Astrocyte (in vitro differentiated cells and primary cell): ENCODE results near the gene ZNF532. TPM values are rescaled to one million over a fixed set of nuclear protein-coding genes. Genes with fewer than 3 reads are reported as not detected.
A peak's percentile ranks its signal among the peaks of the same experiment; 100 is the strongest.
"Not testable (repeated sequence)": the region's sequence is repeated elsewhere in the genome, so short reads cannot be mapped to it uniquely, and the experiment has no call there.

ENCODE experiments used
- DNase-seq: peaks from one replicate; pipeline ENCODE4 v3.0.0-alpha.2; 2010; ENCODE audit warnings: low read depth
- FAIRE-seq: peaks from 2 replicates; lab custom pipeline; 2011; peaks lifted over from hg19 to GRCh38; lab: Jason Lieb, UNC
- H2AFZ ChIP-seq: 2 replicates; pipeline ENCODE4 v1.6.0; 2012; ENCODE audit warnings: low read depth, low read length, inconsistent platforms
- H3K27ac ChIP-seq: 2 replicates; pipeline ENCODE4 v1.5.1; 2011; ENCODE audit warnings: low read depth, low read length, inconsistent platforms
- H3K27me3 ChIP-seq: 2 replicates; pipeline ENCODE4 v1.6.0; 2011; ENCODE audit warnings: low read length, inconsistent platforms; ENCODE audit not compliant: insufficient read depth
- H3K36me3 ChIP-seq: 2 replicates; pipeline ENCODE4 v1.5.1; 2011; ENCODE audit warnings: low read length, inconsistent platforms; ENCODE audit not compliant: insufficient read depth
- H3K4me1 ChIP-seq: 2 replicates; pipeline ENCODE4 v1.5.1; 2011; ENCODE audit warnings: low read length, inconsistent platforms; ENCODE audit not compliant: insufficient read depth
- H3K4me2 ChIP-seq: 2 replicates; pipeline ENCODE4 v1.6.0; 2012; ENCODE audit warnings: low read length, inconsistent platforms
- H3K4me3 ChIP-seq: 2 replicates; pipeline ENCODE4 v1.5.1; 2011; ENCODE audit warnings: low read depth, mild to moderate bottlenecking, low read length, inconsistent platforms; ENCODE audit not compliant: insufficient read depth
- H3K79me2 ChIP-seq: 2 replicates; pipeline ENCODE4 v1.6.0; 2012; ENCODE audit warnings: mild to moderate bottlenecking, low read length, inconsistent platforms; ENCODE audit not compliant: insufficient read depth
- H3K9ac ChIP-seq: 2 replicates; pipeline ENCODE4 v1.6.0; 2012; ENCODE audit warnings: mild to moderate bottlenecking, low read length, inconsistent platforms
- H3K9me3 ChIP-seq: 2 replicates; pipeline ENCODE4 v1.5.1; 2012; ENCODE audit warnings: low read depth, mild to moderate bottlenecking, low read length, inconsistent platforms; ENCODE audit not compliant: insufficient read depth
- H4K20me1 ChIP-seq: 2 replicates; pipeline ENCODE4 v1.6.0; 2012; ENCODE audit warnings: low read length, inconsistent platforms; ENCODE audit not compliant: insufficient read depth
- H3K27ac Mint-ChIP-seq: one replicate; pipeline ENCODE4 v1.8.0; 2021; ENCODE audit warnings: mild to moderate bottlenecking, mixed read lengths; ENCODE audit not compliant: unreplicated experiment
- H3K27me3 Mint-ChIP-seq: one replicate; pipeline ENCODE4 v1.8.0; 2021; ENCODE audit warnings: low read depth, mixed read lengths; ENCODE audit not compliant: unreplicated experiment
- H3K36me3 Mint-ChIP-seq: one replicate; pipeline ENCODE4 v1.8.0; 2021; ENCODE audit warnings: low read depth, mixed read lengths; ENCODE audit not compliant: unreplicated experiment
- H3K4me1 Mint-ChIP-seq: one replicate; pipeline ENCODE4 v1.8.0; 2021; ENCODE audit warnings: low read depth, mixed read lengths; ENCODE audit not compliant: unreplicated experiment
- H3K4me3 Mint-ChIP-seq: one replicate; pipeline ENCODE4 v1.8.0; 2021; ENCODE audit warnings: mild to moderate bottlenecking, moderate library complexity, mixed read lengths; ENCODE audit not compliant: unreplicated experiment
- H3K9me3 Mint-ChIP-seq: one replicate; pipeline ENCODE4 v1.8.0; 2021; ENCODE audit warnings: mild to moderate bottlenecking, mixed read lengths; ENCODE audit not compliant: unreplicated experiment
- EZH2 ChIP-seq: IDR thresholded peaks from 2 replicates; pipeline ENCODE4 v1.6.1; 2012; ENCODE audit warnings: mild to moderate bottlenecking, low read length, inconsistent platforms; ENCODE audit not compliant: insufficient read depth
- total RNA-seq: library from RNA; stranded (reverse); gene quantifications from 2 replicates; pipeline ENCODE4 v1.2.1, GENCODE V29; 2021
- TF ChIP-seq, protein P1 (sequence below): IDR thresholded peaks from 2 replicates; pipeline ENCODE4 v1.5.1; 2011; ENCODE audit warnings: low read depth, mild to moderate bottlenecking, inconsistent platforms, low read length, moderate library complexity; ENCODE audit not compliant: insufficient read depth

ZNF532 gene
- total RNA-seq, 1 donor from 2014 or later, result 135 TPM

DNA sequence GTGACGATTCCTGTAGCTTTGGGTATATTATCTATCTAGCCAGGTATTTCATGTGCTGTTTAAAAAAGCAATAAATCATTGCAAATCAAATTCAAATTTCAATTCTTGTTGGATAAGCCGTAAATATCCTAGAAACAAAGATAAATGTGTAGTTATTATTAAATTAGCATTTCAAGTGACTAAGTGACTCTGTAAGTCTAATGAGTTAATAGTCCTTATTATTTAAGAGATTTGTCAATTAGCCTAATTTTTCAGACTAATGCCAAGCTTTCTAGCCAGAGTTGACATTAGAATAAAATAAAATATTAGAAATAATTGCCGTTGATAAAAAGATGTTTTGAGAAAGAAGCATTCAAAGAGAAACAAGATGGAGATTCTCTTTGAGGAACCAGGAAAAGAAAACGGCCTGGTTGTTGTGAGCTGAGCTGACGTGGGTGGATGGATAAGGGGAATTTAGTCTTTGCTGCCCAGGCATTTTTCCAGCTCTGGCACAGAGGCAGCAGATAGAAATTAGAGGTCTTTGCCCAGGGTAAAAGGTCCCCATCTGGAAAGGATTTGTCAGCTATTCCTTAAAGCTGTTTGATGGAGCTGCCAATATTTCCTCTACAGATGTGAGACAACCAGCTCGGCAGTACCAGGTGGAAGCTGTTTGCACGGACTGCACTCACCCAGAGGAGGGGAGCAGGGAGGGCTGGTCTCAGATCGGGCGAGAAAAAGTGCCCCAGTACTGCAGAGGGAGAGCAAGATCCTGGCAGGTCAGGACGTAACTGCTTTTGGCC, 157.7 kb downstream of the ZNF532 start:
- TF ChIP-seq EZH2, result no peak
- TF ChIP-seq, protein P1, sequence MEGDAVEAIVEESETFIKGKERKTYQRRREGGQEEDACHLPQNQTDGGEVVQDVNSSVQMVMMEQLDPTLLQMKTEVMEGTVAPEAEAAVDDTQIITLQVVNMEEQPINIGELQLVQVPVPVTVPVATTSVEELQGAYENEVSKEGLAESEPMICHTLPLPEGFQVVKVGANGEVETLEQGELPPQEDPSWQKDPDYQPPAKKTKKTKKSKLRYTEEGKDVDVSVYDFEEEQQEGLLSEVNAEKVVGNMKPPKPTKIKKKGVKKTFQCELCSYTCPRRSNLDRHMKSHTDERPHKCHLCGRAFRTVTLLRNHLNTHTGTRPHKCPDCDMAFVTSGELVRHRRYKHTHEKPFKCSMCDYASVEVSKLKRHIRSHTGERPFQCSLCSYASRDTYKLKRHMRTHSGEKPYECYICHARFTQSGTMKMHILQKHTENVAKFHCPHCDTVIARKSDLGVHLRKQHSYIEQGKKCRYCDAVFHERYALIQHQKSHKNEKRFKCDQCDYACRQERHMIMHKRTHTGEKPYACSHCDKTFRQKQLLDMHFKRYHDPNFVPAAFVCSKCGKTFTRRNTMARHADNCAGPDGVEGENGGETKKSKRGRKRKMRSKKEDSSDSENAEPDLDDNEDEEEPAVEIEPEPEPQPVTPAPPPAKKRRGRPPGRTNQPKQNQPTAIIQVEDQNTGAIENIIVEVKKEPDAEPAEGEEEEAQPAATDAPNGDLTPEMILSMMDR, result no peak
- H3K9me3 Mint-ChIP-seq, result no peaks in the 10 kb centered on the region
- Histone ChIP-seq H4K20me1 (no peaks in the 10 kb centered on the region), H3K4me3 (no peak overlapping the region), H2AFZ (no peak overlapping the region), H3K9ac (no peak overlapping the region), H3K79me2 (no peaks in the 10 kb centered on the region), H3K4me2 (no peak overlapping the region), H3K36me3 (no peaks in the 10 kb centered on the region), H3K27me3 (no peaks in the 10 kb centered on the region), H3K27ac (no peak overlapping the region), H3K9me3 (no peaks in the 10 kb centered on the region), H3K4me1 (no peaks in the 10 kb centered on the region)
- peaks cover 3% of the 10 kb centered on the region for H3K27me3 Mint-ChIP-seq
- no peak overlapping the region for H3K4me3 Mint-ChIP-seq
- H3K36me3 Mint-ChIP-seq, result no peaks in the 10 kb centered on the region
- no peak overlapping the region for H3K27ac Mint-ChIP-seq
- DNase-seq, result peak; percentile 14
- FAIRE-seq, result no peak
- peaks cover 2% of the 10 kb centered on the region for H3K4me1 Mint-ChIP-seq

DNA sequence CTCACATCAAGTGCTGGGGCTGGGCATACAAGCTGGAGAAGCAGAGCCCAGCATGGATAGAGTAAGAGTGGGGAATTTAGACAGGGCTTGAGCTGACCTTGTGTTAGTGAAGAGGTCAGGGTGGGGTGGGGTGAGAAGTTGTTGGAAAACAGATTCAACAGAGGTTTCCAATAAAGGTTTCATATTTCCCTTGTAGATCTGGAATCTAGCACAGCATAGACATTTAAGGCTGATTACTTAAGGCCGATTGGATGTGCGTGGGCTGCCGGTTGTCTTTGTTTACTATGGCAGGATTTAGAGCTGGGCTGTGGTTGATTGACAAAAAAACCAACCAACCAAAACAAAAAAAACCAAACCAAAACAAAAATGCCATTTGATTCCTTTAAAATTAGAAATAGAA, 160.2 kb downstream of the ZNF532 start:
- Histone ChIP-seq H2AFZ (no peak overlapping the region), H3K4me3 (no peak overlapping the region), H3K27me3 (no peaks in the 10 kb centered on the region), H3K27ac (no peak overlapping the region), H3K9me3 (no peaks in the 10 kb centered on the region), H3K4me2 (no peak overlapping the region), H3K9ac (no peak overlapping the region), H3K4me1 (no peaks in the 10 kb centered on the region), H3K36me3 (no peaks in the 10 kb centered on the region), H4K20me1 (no peaks in the 10 kb centered on the region), H3K79me2 (no peaks in the 10 kb centered on the region)
- Mint-ChIP-seq H3K4me3 (no peak overlapping the region), H3K9me3 (no peaks in the 10 kb centered on the region), H3K27me3 (peaks cover 3% of the 10 kb centered on the region), H3K27ac (no peak overlapping the region), H3K36me3 (no peaks in the 10 kb centered on the region), H3K4me1 (peaks cover 2% of the 10 kb centered on the region)
- peak; percentile 59 for DNase-seq
- no peak for TF ChIP-seq EZH2
- TF ChIP-seq, protein P1, result no peak
- FAIRE-seq, result peak; percentile 34

DNA sequence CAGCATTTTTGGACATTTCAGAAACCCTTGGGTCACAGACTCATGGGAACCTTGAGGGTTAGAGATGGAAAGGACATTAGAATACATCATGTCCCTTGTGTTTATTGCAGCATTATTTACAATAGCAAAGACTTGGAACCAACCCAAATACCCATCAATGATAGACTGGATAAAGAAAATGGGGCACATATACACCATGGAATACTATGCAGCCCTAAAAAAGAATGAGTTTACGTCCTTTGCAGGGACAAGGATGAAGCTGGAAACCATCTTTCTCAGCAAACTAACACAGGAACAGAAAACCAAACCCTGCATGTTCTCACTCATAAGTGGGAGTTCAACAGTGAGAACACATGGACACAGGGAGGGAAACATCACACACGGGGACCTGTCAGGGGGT, 160.9 kb downstream of the ZNF532 start:
- not testable (repeated sequence) for H3K4me1 Mint-ChIP-seq, H3K4me2 ChIP-seq, H3K79me2 ChIP-seq, DNase-seq, H2AFZ ChIP-seq, H3K27me3 ChIP-seq, H3K36me3 Mint-ChIP-seq, H3K4me3 Mint-ChIP-seq, H3K36me3 ChIP-seq, H3K9me3 ChIP-seq, H3K27me3 Mint-ChIP-seq, H3K27ac Mint-ChIP-seq, H3K27ac ChIP-seq, FAIRE-seq, H3K9ac ChIP-seq, H3K9me3 Mint-ChIP-seq, H3K4me3 ChIP-seq, H4K20me1 ChIP-seq, H3K4me1 ChIP-seq
